HepG2 (cell line): Measurements from ENCODE around the gene MLX. TPM values are rescaled to one million over a fixed set of nuclear protein-coding genes. Genes with fewer than 3 reads are reported as not detected.

ENCODE experiments used
- ARID5B ChIP-seq: IDR thresholded peaks from 2 replicates; pipeline ENCODE4 v1.4.0; 2020; ENCODE audit warnings: mild to moderate bottlenecking, missing genetic modification reagents
- DBP ChIP-seq: sonication (generic); formaldehyde crosslinking; IDR thresholded peaks from 2 replicates; pipeline ENCODE4 v1.4.0; 2020; ENCODE audit warnings: missing genetic modification reagents; ENCODE audit errors: not compliant biosample characterization
- GLI4 ChIP-seq: sonication (generic); formaldehyde crosslinking; IDR thresholded peaks from 2 replicates; pipeline ENCODE4 v1.5.1; 2020; ENCODE audit warnings: missing genetic modification reagents, mild to moderate bottlenecking, moderate library complexity, borderline replicate concordance
- GTF3A ChIP-seq: sonication (generic); formaldehyde crosslinking; conservative IDR thresholded peaks from 2 replicates; pipeline ENCODE4 v1.4.0; 2020; ENCODE audit warnings: mild to moderate bottlenecking, missing genetic modification reagents
- HOXA3 ChIP-seq: sonication (generic); formaldehyde crosslinking; IDR thresholded peaks from 2 replicates; pipeline ENCODE4 v1.5.0; 2020; ENCODE audit warnings: missing genetic modification reagents
- ISX ChIP-seq: sonication (generic); formaldehyde crosslinking; conservative IDR thresholded peaks from 2 replicates; pipeline ENCODE4 v1.5.0; 2020; ENCODE audit warnings: missing genetic modification reagents
- MIXL1 ChIP-seq: IDR thresholded peaks from 2 replicates; pipeline ENCODE4 v1.6.1; 2016
- MNT ChIP-seq: fragments of 450-650 bp; IDR thresholded peaks from 2 replicates; pipeline ENCODE4 v1.6.1; 2016
- NBN ChIP-seq: fragments of 450-650 bp; conservative IDR thresholded peaks from 2 replicates; pipeline ENCODE4 v1.6.1; 2017
- PRDM15 ChIP-seq: sonication (generic); formaldehyde crosslinking; IDR thresholded peaks from 2 replicates; pipeline ENCODE4 v1.4.0; 2020; ENCODE audit warnings: missing genetic modification reagents
- TBP ChIP-seq: sonication (generic); formaldehyde crosslinking; IDR thresholded peaks from 2 replicates; pipeline ENCODE4 v1.5.0; 2020; ENCODE audit warnings: missing genetic modification reagents
- THAP7 ChIP-seq: sonication (generic); formaldehyde crosslinking; IDR thresholded peaks from 2 replicates; pipeline ENCODE4 v1.8.1; 2023; ENCODE audit warnings: mild to moderate bottlenecking, missing genetic modification reagents
- ZNF383 ChIP-seq: sonication (generic); formaldehyde crosslinking; IDR thresholded peaks from 2 replicates; pipeline ENCODE4 v1.4.0; 2020; ENCODE audit warnings: missing genetic modification reagents, mild to moderate bottlenecking, borderline replicate concordance
- ZNF510 ChIP-seq: sonication (generic); formaldehyde crosslinking; IDR thresholded peaks from 2 replicates; pipeline ENCODE4 v1.4.0; 2020; ENCODE audit warnings: low read depth, mild to moderate bottlenecking, missing genetic modification reagents
- ZNF800 ChIP-seq: sonication (generic); formaldehyde crosslinking; IDR thresholded peaks from 2 replicates; pipeline ENCODE4 v1.4.0; 2020; ENCODE audit warnings: missing genetic modification reagents
- ZNF839 ChIP-seq: sonication (generic); formaldehyde crosslinking; IDR thresholded peaks from 2 replicates; pipeline ENCODE4 v1.4.0; 2020; ENCODE audit warnings: missing genetic modification reagents, mild to moderate bottlenecking, borderline replicate concordance
- polyA plus RNA-seq, 8 experiments: library from polyadenylated mRNA; depleted of rRNA in 3 of 8; stranded (reverse) in 7 of 8; unstranded in 1 of 8; fragments of >200 nt; fragmentation: Illumina TruSeq in 4 of 8; extraction: Trizol in 4 of 8; gene quantifications; 2 replicates each; pipeline versions ENCODE4 v1.2.1 to v1.2.3, GENCODE V29; 2011 to 2016; ENCODE audit warnings: low read depth in 4 of 8, missing spikeins in 1 of 8, mixed read lengths in 1 of 8; ENCODE audit not compliant: insufficient read depth in 1 of 8
- total RNA-seq, 5 experiments: library from RNA; depleted of rRNA; stranded (reverse); fragments of >200 nt; fragmentation: Illumina TruSeq; extraction: Trizol; gene quantifications; 2 replicates each; pipeline ENCODE4 v1.2.3, GENCODE V29; 2016; ENCODE audit warnings: low read depth in 1 of 5

MLX gene
- total and polyA plus RNA-seq, 2 of the 13 experiments (the other 11 are each of a cell fraction or from before 2014, with no cell fraction given): 38.9 to 74.4 TPM

GRCh38 chr17:42566883-42567573 is at the start of gene MLX (continued):
- TF ChIP-seq PRDM15: 0 out of 2 replicates have a peak, but pooled peaks have one; percentile 30
- peak; percentile 80 for TF ChIP-seq HOXA3 (CRISPR knock-in tag)
- TF ChIP-seq GLI4 (CRISPR knock-in tag): peak; percentile 88
- no peak; the same call in 1 of the 2 replicates for TF ChIP-seq MIXL1 (CRISPR knock-in tag)
- peak; percentile 92 for TF ChIP-seq THAP7 (CRISPR knock-in tag)
- TF ChIP-seq ISX: peak; percentile 81; the same call in 1 of the 2 replicates
- no peak for TF ChIP-seq DBP
- TF ChIP-seq ZNF800 (CRISPR knock-in tag): peak; percentile 40
- TF ChIP-seq ZNF839: no peak; the same call in 1 of the 2 replicates
- peak; percentile 67; the same call in 1 of the 2 replicates for TF ChIP-seq ARID5B (CRISPR knock-in tag)
- no peak for TF ChIP-seq NBN
- peak; percentile 57 for TF ChIP-seq MNT
- TF ChIP-seq ZNF510 (CRISPR knock-in tag): peak; percentile 85
- TF ChIP-seq ZNF383 (CRISPR knock-in tag): 0 out of 2 replicates have a peak, but pooled peaks have one; percentile 78
- TF ChIP-seq GTF3A (CRISPR knock-in tag): 0 out of 2 replicates have a peak, but pooled peaks have one; percentile 88
- TF ChIP-seq TBP (CRISPR knock-in tag): peak; percentile 23; the same call in 1 of the 2 replicates
